Lower lobe of right lung (tissue), 2 donors: ENCODE results near the gene ANKDD1A. TPM values are rescaled to one million over a fixed set of nuclear protein-coding genes. Genes with fewer than 3 reads are reported as not detected.
A peak's percentile ranks its signal among the peaks of the same experiment; 100 is the strongest.

ENCODE experiments used
- ATAC-seq, 2 donors: fragments of 200-7000 bp; cut with Tn5 transposase; one replicate each; pipeline ENCODE4 v1.9.1; 2020 to 2022; ENCODE audit warnings: mild to moderate bottlenecking in 2 of 2, moderate library complexity in 2 of 2
- DNase-seq: peaks from one replicate; pipeline ENCODE4 v3.0.0-alpha.2; 2020
- H3K27ac ChIP-seq: fragments of 200-600 bp; one replicate; pipeline ENCODE4 v1.8.0; 2022
- H3K27me3 ChIP-seq: fragments of 200-600 bp; one replicate; pipeline ENCODE4 v1.8.0; 2022; ENCODE audit warnings: low read depth
- H3K36me3 ChIP-seq: fragments of 200-600 bp; one replicate; pipeline ENCODE4 v1.8.0; 2022; ENCODE audit warnings: mild to moderate bottlenecking
- H3K4me1 ChIP-seq: fragments of 200-600 bp; one replicate; pipeline ENCODE4 v1.8.0; 2022
- H3K4me3 ChIP-seq: fragments of 200-600 bp; one replicate; pipeline ENCODE4 v1.8.0; 2022; ENCODE audit warnings: mild to moderate bottlenecking
- H3K9me3 ChIP-seq: fragments of 200-600 bp; one replicate; pipeline ENCODE4 v1.8.0; 2022
- intact Hi-C: fragments of 100-400 bp; cut with DNase I; formaldehyde crosslinking; loops from one replicate; pipeline ENCODE4 v1.11.0; 2022
- total RNA-seq: library from RNA; stranded (reverse); fragmentation: NEBNext Ultra II Directional; extraction: Animal tissue kit (Norgen Biotek cat#: 25700); gene quantifications from one replicate; pipeline ENCODE4 v1.2.1, GENCODE V29; 2021
- TF ChIP-seq, protein P1 (sequence below): fragments of 200-600 bp; IDR thresholded peaks from one replicate; pipeline ENCODE4 v1.8.0; 2022; ENCODE audit warnings: antibody characterized with exemption, mild to moderate bottlenecking
- donor health status: DM: no; HTN: yes; CAD: no; lungs with severe emphysema.

ANKDD1A gene
- total RNA-seq, 1 donor from 2014 or later = 5.0 TPM

DNA sequence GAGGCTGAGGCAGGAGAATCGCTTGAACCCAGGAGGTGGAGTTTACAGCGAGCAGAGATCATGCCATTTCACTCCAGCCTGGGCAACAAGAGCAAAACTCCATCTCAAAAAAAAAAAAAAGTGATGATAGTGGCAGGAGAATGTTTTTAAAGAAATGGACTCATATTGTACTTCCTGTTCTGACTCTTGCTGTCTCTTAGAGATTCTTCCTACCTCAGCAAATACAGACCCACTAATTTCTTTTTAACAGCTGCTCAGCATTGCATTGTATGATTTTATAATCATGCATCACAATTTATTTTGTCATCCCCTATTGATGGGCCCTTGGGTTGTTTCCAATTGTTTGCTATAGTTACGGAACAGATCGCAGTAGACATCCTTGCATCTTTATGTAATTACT lies 8.8 kb upstream of the ANKDD1A start:
- Histone ChIP-seq H3K36me3 (no peaks in the 10 kb centered on the region), H3K27ac (no peak overlapping the region), H3K27me3 (no peaks in the 10 kb centered on the region), H3K4me1 (peaks cover 15% of the 10 kb centered on the region), H3K4me3 (no peak overlapping the region), H3K9me3 (peaks cover 10% of the 10 kb centered on the region)
- DNase-seq = no peak
- TF ChIP-seq, protein P1, sequence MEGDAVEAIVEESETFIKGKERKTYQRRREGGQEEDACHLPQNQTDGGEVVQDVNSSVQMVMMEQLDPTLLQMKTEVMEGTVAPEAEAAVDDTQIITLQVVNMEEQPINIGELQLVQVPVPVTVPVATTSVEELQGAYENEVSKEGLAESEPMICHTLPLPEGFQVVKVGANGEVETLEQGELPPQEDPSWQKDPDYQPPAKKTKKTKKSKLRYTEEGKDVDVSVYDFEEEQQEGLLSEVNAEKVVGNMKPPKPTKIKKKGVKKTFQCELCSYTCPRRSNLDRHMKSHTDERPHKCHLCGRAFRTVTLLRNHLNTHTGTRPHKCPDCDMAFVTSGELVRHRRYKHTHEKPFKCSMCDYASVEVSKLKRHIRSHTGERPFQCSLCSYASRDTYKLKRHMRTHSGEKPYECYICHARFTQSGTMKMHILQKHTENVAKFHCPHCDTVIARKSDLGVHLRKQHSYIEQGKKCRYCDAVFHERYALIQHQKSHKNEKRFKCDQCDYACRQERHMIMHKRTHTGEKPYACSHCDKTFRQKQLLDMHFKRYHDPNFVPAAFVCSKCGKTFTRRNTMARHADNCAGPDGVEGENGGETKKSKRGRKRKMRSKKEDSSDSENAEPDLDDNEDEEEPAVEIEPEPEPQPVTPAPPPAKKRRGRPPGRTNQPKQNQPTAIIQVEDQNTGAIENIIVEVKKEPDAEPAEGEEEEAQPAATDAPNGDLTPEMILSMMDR = no peak
- ATAC-seq = no peak
- intact Hi-C loops = no loop called here

DNA sequence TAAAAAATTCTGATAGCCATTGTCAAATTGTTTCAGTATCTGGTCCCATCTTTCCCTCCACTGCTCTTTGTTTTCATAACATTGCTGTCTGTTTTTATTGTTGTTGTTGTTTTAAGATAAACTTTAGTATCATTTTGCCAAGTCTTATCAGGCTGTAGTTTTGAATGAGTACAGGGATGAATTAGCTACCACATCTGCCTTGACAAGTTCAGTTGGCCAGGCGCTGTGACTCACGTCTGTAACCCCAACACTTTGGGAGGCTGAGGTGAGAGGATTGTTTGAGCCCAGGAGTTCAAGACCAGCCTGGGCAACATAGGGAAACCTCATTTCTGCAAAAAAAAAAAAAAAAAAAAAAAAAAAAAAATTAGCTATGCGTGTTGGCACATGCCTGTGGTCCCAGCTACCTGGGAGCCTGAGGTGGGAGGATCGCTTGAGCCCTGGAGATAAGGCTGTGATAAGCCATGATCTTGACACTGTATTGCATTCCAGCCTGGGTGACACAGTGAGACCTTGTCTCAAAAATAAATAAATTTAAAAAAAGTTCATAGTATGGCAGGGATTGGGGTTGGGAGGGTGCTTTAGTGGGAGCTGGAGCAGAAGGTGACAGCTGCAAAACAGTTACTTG lies 8.3 kb upstream of the ANKDD1A start:
- Histone ChIP-seq H3K27ac (no peak overlapping the region), H3K9me3 (peaks cover 10% of the 10 kb centered on the region), H3K27me3 (no peaks in the 10 kb centered on the region), H3K4me1 (peaks cover 10% of the 10 kb centered on the region), H3K36me3 (no peaks in the 10 kb centered on the region), H3K4me3 (no peak overlapping the region)
- TF ChIP-seq, protein P1 = no peak
- no peak for DNase-seq
- intact Hi-C loops = no loop called here
- ATAC-seq = no peak

DNA sequence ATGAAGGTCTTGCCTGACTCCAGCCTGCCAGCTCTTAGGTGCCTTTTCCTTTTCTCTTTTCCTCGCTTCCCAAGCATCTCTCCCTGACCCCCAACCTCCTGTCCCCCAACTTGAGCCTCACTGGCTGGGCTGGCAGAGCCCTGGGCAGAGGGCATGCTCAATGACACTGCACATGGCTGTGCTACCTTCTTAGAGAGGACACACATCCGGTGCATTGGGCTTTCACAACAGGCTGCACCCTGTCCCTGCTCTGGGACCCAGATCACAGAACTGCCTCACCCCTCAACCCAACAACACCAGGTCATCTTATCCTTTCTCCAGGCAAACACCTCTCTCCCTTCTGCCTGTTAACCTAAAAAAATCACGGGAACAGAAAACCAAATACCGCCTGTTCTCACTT lies 7.5 kb upstream of the ANKDD1A start:
- peaks cover 10% of the 10 kb centered on the region for H3K9me3 ChIP-seq
- peaks cover 7% of the 10 kb centered on the region for H3K4me1 ChIP-seq
- H3K27ac ChIP-seq = no peak overlapping the region
- H3K4me3 ChIP-seq = no peak overlapping the region
- no peaks in the 10 kb centered on the region for H3K36me3 ChIP-seq
- DNase-seq (no peak), ATAC-seq (no peak)
- TF ChIP-seq, protein P1 = no peak
- intact Hi-C loops = no loop called here
- H3K27me3 ChIP-seq = no peaks in the 10 kb centered on the region

DNA sequence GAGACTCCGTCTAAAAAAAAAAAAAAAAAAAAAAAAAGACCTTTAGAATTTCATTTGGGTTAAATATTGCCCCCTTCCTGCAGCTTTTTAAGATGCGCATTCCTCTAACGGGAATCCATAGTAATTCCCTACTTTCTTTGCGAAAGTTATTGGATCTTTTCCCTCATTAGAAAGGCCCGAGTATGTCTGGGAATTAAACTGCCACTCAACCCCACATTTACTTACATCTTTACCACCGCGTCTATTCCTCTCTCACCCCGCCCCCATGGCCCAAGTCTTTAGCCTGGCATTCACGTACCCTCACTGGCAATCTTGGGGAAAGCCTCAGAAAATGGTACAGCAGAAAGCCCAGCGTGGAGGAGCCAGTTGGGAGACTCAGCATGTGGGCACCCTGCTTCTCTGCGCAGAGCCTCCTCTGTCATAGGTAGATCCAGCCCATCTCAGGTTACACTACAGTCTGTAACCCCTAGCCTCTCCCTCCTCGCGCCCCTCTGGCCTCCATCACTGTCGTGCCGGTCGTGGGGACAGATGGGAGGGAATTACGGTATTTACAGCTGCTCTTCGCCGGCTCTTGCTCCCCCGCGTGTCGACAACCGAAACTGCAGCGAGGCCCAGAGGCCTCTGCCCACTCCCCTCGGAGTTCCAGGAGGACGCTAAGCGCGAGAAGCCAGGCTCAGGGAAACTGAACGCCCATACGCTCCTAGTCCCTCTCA lies 6.4 kb upstream of the ANKDD1A start:
- Histone ChIP-seq H3K9me3 (peaks cover 10% of the 10 kb centered on the region), H3K27ac (no peak overlapping the region), H3K4me3 (peak overlapping the region; percentile 38), H3K4me1 (peaks cover 7% of the 10 kb centered on the region), H3K36me3 (no peaks in the 10 kb centered on the region), H3K27me3 (no peaks in the 10 kb centered on the region)
- TF ChIP-seq, protein P1 = peak; percentile 92
- ATAC-seq (peak; percentile 91 to 94), DNase-seq (peak; percentile 85)
- intact Hi-C loops = no loop called here

DNA sequence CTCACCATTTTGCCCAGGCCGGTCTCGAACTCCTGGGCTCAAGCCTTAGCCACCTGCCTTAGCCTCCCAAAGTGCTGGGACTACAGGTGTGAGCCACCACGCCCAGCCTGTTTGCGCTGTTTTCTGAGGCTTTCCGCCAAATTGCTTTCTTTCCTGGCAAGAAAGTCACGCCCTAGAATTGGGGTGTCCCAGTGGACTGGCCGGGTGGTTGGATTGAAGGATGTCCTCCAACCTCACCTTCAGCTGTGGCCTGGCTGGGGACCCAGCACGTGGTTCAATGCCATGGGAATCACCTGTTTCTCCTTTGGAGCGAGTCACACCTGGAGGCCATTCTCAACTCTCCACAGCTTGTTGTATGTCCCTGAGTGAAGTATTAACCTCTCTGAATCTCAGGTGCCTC lies 5.8 kb upstream of the ANKDD1A start:
- ATAC-seq (no peak), DNase-seq (no peak)
- peaks cover 7% of the 10 kb centered on the region for H3K9me3 ChIP-seq
- H3K36me3 ChIP-seq = no peaks in the 10 kb centered on the region
- intact Hi-C loops = no loop called here
- H3K4me1 ChIP-seq = peaks cover 7% of the 10 kb centered on the region
- TF ChIP-seq, protein P1 = no peak
- no peaks in the 10 kb centered on the region for H3K27me3 ChIP-seq
- no peak overlapping the region for H3K4me3 ChIP-seq
- no peak overlapping the region for H3K27ac ChIP-seq
